Activated naive CD4-positive, alpha-beta T cell treated with anti-CD3 and anti-CD28 coated beads for 36 hours (primary cell): Measurements from ENCODE around the gene VAV3. TPM values are rescaled to one million over a fixed set of nuclear protein-coding genes. Genes with fewer than 3 reads are reported as not detected.

Experiments
- CTCF ChIA-PET: fragments of 350-600 bp; sonication (Branson Sonifier 250); formaldehyde crosslinking; loops from one replicate; lab custom pipeline; 2021; ENCODE audit warnings: antibody characterized with exemption; lab: Charles Lee
- DNase-seq: peaks from one replicate; pipeline ENCODE4 v3.0.0-alpha.2; 2020
- H3K27ac Mint-ChIP-seq: one replicate; pipeline ENCODE4 v1.8.0; 2021; ENCODE audit warnings: mild to moderate bottlenecking, mixed read lengths
- H3K27me3 Mint-ChIP-seq: one replicate; pipeline ENCODE4 v1.8.0; 2021; ENCODE audit warnings: low read depth, mixed read lengths
- H3K36me3 Mint-ChIP-seq: one replicate; pipeline ENCODE4 v1.8.0; 2021; ENCODE audit warnings: low read depth, mixed read lengths
- H3K4me1 Mint-ChIP-seq: one replicate; pipeline ENCODE4 v1.8.0; 2021; ENCODE audit warnings: low read depth, mixed read lengths
- H3K4me3 Mint-ChIP-seq: one replicate; pipeline ENCODE4 v1.8.0; 2021; ENCODE audit warnings: mild to moderate bottlenecking, moderate library complexity, mixed read lengths
- H3K9me3 Mint-ChIP-seq: one replicate; pipeline ENCODE4 v1.8.0; 2021; ENCODE audit warnings: mixed read lengths
- intact Hi-C: fragments of 100-400 bp; cut with micrococcal nuclease; formaldehyde crosslinking; loops from one replicate; pipeline ENCODE4 v1.15.1; 2023
- total RNA-seq, 2 experiments: library from RNA; stranded (reverse); gene quantifications; one replicate each; pipeline ENCODE4 v1.2.3, GENCODE V29; 2021

Gene VAV3
- total RNA-seq, 2 experiments from 2014 or later: 1.3 to 2.3 TPM

GRCh38 chr1:107637101-107637500 lies 327.9 kb downstream of the VAV3 start:
- Mint-ChIP-seq H3K36me3 (peaks cover 1% of the 10 kb centered on the region), H3K4me3 (no peak overlapping the region), H3K4me1 (no peaks in the 10 kb centered on the region), H3K9me3 (no peaks in the 10 kb centered on the region), H3K27ac (no peak overlapping the region), H3K27me3 (no peaks in the 10 kb centered on the region)
- DNase-seq: no peak
- CTCF ChIA-PET: interaction anchor here (0.6 kb wide), 1 partner anchor 69 kb away, joined by 3 read pairs; no protein-coding TSS in a partner anchor
- intact Hi-C loops: no loop called here

- Mint-ChIP-seq H3K4me3 (no peak overlapping the region), H3K9me3 (no peaks in the 10 kb centered on the region), H3K27me3 (no peaks in the 10 kb centered on the region), H3K36me3 (no peaks in the 10 kb centered on the region), H3K27ac (no peak overlapping the region), H3K4me1 (peaks cover 2% of the 10 kb centered on the region)
- intact Hi-C loops: no loop called here
- CTCF ChIA-PET: no interaction called here
- no peak for DNase-seq
These were observed 331.4 kb downstream of the VAV3 start for GRCh38 chr1:107633596-107633995.

- CTCF ChIA-PET: no interaction called here
- Mint-ChIP-seq H3K4me3 (no peak overlapping the region), H3K27ac (no peak overlapping the region), H3K36me3 (no peaks in the 10 kb centered on the region), H3K4me1 (peaks cover 17% of the 10 kb centered on the region), H3K27me3 (no peaks in the 10 kb centered on the region), H3K9me3 (no peaks in the 10 kb centered on the region)
- DNase-seq: no peak
- intact Hi-C loops: no loop called here
These were observed 338.7 kb downstream of the VAV3 start for GRCh38 chr1:107626073-107626796.

- DNase-seq: no peak
- H3K36me3 Mint-ChIP-seq: no peaks in the 10 kb centered on the region
- H3K9me3 Mint-ChIP-seq: no peaks in the 10 kb centered on the region
- H3K27me3 Mint-ChIP-seq: no peaks in the 10 kb centered on the region
- peaks cover 20% of the 10 kb centered on the region for H3K4me1 Mint-ChIP-seq
- H3K4me3 Mint-ChIP-seq: no peak overlapping the region
- intact Hi-C loops: no loop called here
- no peak overlapping the region for H3K27ac Mint-ChIP-seq
- CTCF ChIA-PET: no interaction called here
These were observed 339.5 kb downstream of the VAV3 start for GRCh38 chr1:107625405-107626029.

- no peak overlapping the region for H3K27ac Mint-ChIP-seq
- peaks cover 19% of the 10 kb centered on the region for H3K4me1 Mint-ChIP-seq
- intact Hi-C loops: no loop called here
- CTCF ChIA-PET: no interaction called here
- no peaks in the 10 kb centered on the region for H3K36me3 Mint-ChIP-seq
- no peak overlapping the region for H3K4me3 Mint-ChIP-seq
- H3K27me3 Mint-ChIP-seq: no peaks in the 10 kb centered on the region
- H3K9me3 Mint-ChIP-seq: no peaks in the 10 kb centered on the region
- no peak for DNase-seq
These were observed 341.5 kb downstream of the VAV3 start for GRCh38 chr1:107623431-107623830.

- no peak overlapping the region for H3K27ac Mint-ChIP-seq
- CTCF ChIA-PET: no interaction called here
These were observed 342.0 kb downstream of the VAV3 start for GRCh38 chr1:107622966-107623365.

GRCh38 chr1:107622535-107622934 lies 342.4 kb downstream of the VAV3 start:
- DNase-seq: no peak
- intact Hi-C loops: no loop called here
- H3K9me3 Mint-ChIP-seq: no peaks in the 10 kb centered on the region
- no peak overlapping the region for H3K27ac Mint-ChIP-seq
- H3K4me1 Mint-ChIP-seq: peaks cover 19% of the 10 kb centered on the region
- H3K36me3 Mint-ChIP-seq: no peaks in the 10 kb centered on the region
- no peaks in the 10 kb centered on the region for H3K27me3 Mint-ChIP-seq
- CTCF ChIA-PET: no interaction called here
- no peak overlapping the region for H3K4me3 Mint-ChIP-seq

More at GRCh38 chr1:107622966-107623365, 342.0 kb downstream of the VAV3 start:
- Mint-ChIP-seq H3K27me3 (no peaks in the 10 kb centered on the region), H3K4me1 (peaks cover 19% of the 10 kb centered on the region), H3K4me3 (no peak overlapping the region), H3K36me3 (no peaks in the 10 kb centered on the region), H3K9me3 (no peaks in the 10 kb centered on the region)
- intact Hi-C loops: no loop called here
- no peak for DNase-seq

- Mint-ChIP-seq H3K27me3 (no peaks in the 10 kb centered on the region), H3K4me3 (no peak overlapping the region), H3K4me1 (peaks cover 12% of the 10 kb centered on the region), H3K27ac (no peak overlapping the region), H3K9me3 (no peaks in the 10 kb centered on the region), H3K36me3 (peaks cover 8% of the 10 kb centered on the region)
- DNase-seq: no peak
- intact Hi-C loops: no loop called here
- CTCF ChIA-PET: interaction anchor here (0.6 kb wide), 1 partner anchor 215 kb away, joined by 3 read pairs; no protein-coding TSS in a partner anchor
These were observed 344.2 kb downstream of the VAV3 start for GRCh38 chr1:107620753-107621152.

GRCh38 chr1:107618539-107618938 lies 346.4 kb downstream of the VAV3 start:
- Mint-ChIP-seq H3K4me1 (peaks cover 12% of the 10 kb centered on the region), H3K27me3 (no peaks in the 10 kb centered on the region), H3K27ac (no peak overlapping the region), H3K9me3 (peaks cover 2% of the 10 kb centered on the region), H3K4me3 (no peak overlapping the region), H3K36me3 (peaks cover 18% of the 10 kb centered on the region)
- DNase-seq: no peak
- intact Hi-C loops: no loop called here
- CTCF ChIA-PET: interaction anchor here (0.7 kb wide), 1 partner anchor 869 kb away, joined by 3 read pairs; no protein-coding TSS in a partner anchor

GRCh38 chr1:107617921-107618320 lies 347.1 kb downstream of the VAV3 start:
- CTCF ChIA-PET: no interaction called here
- Mint-ChIP-seq H3K36me3 (peaks cover 18% of the 10 kb centered on the region), H3K27me3 (no peaks in the 10 kb centered on the region), H3K27ac (no peak overlapping the region), H3K4me3 (no peak overlapping the region), H3K4me1 (peaks cover 10% of the 10 kb centered on the region), H3K9me3 (peaks cover 4% of the 10 kb centered on the region)
- no peak for DNase-seq
- intact Hi-C loops: no loop called here

- Mint-ChIP-seq H3K4me3 (no peak overlapping the region), H3K9me3 (peaks cover 8% of the 10 kb centered on the region), H3K27ac (no peak overlapping the region), H3K36me3 (peaks cover 18% of the 10 kb centered on the region), H3K4me1 (peaks cover 5% of the 10 kb centered on the region), H3K27me3 (no peaks in the 10 kb centered on the region)
- CTCF ChIA-PET: no interaction called here
- intact Hi-C loops: no loop called here
- DNase-seq: no peak
These were observed 347.5 kb downstream of the VAV3 start for GRCh38 chr1:107617456-107617855.

- intact Hi-C loops: no loop called here
These were observed 355.2 kb downstream of the VAV3 start for GRCh38 chr1:107609808-107610207.

GRCh38 chr1:107604825-107605224 lies 360.2 kb downstream of the VAV3 start:
- no peak for DNase-seq
- Mint-ChIP-seq H3K9me3 (peaks cover 7% of the 10 kb centered on the region), H3K27me3 (no peaks in the 10 kb centered on the region), H3K27ac (no peak overlapping the region), H3K36me3 (peaks cover 6% of the 10 kb centered on the region), H3K4me3 (no peak overlapping the region), H3K4me1 (no peaks in the 10 kb centered on the region)
- CTCF ChIA-PET: no interaction called here
- intact Hi-C loops: no loop called here

More at GRCh38 chr1:107609808-107610207, 355.2 kb downstream of the VAV3 start:
- H3K9me3 Mint-ChIP-seq: peaks cover 16% of the 10 kb centered on the region
- CTCF ChIA-PET: no interaction called here
- no peaks in the 10 kb centered on the region for H3K4me1 Mint-ChIP-seq
- DNase-seq: no peak
- H3K27me3 Mint-ChIP-seq: no peaks in the 10 kb centered on the region
- H3K36me3 Mint-ChIP-seq: peaks cover 10% of the 10 kb centered on the region
- H3K4me3 Mint-ChIP-seq: no peak overlapping the region
- no peak overlapping the region for H3K27ac Mint-ChIP-seq
